ENCODE measurements around the gene CASKIN1. TPM values are rescaled to one million over a fixed set of nuclear protein-coding genes. Genes with fewer than 3 reads are reported as not detected.

Gene CASKIN1
- total RNA-seq, 1 experiment from 2014 or later, result 5.9 TPM

GRCh38 chr16:2237493-2238149 lies 41.2 kb upstream of the CASKIN1 start:
- H2AFZ ChIP-seq (ENCODE audit: low read depth, low read length, poor library complexity, severe bottlenecking), result no peak overlapping the region
- no peaks in the 10 kb centered on the region for H3K9me3 ChIP-seq (ENCODE audit: control insufficient read depth in 1 of 2, insufficient read depth in 1 of 2, low read depth in 1 of 2, low read length in 2 of 2)
- RAD21 ChIA-PET (ENCODE audit: low non-redundant PET in 1 of 2, low total read pairs in 2 of 2, uncharacterized antibody in 2 of 2, unreplicated experiment in 2 of 2), result no interaction called here
- CTCF ChIA-PET, result no interaction called here
- no peak overlapping the region for H3K4me2 ChIP-seq (ENCODE audit: low read length)
- ATAC-seq (no peak), DNase-seq (ENCODE audit: low read depth, low spot score) (no peak)
- no peaks in the 10 kb centered on the region for H3K27me3 ChIP-seq (ENCODE audit: insufficient read depth, low read length)
- H4K20me1 ChIP-seq (ENCODE audit: insufficient read depth), result no peaks in the 10 kb centered on the region
- no TSS peak for BruUV-seq (replicated peaks)
- H3K27ac ChIP-seq (ENCODE audit: low read depth, low read length), result no peak overlapping the region
- no peak overlapping the region for H3K9ac ChIP-seq (ENCODE audit: low read length)
- no peaks in the 10 kb centered on the region for H3K79me2 ChIP-seq (ENCODE audit: insufficient read depth, low read length)
- H3K4me3 ChIP-seq (replicated peaks in 1 of 2; ENCODE audit: low read depth in 1 of 2, low read length in 2 of 2), result no peak overlapping the region
- intact Hi-C loops (cut with micrococcal nuclease), result no loop called here
- H3K4me1 ChIP-seq (ENCODE audit: control insufficient read depth in 1 of 2, insufficient read depth in 2 of 2, low read length in 2 of 2), result peaks cover 0 to 14% of the 10 kb centered on the region in 2 experiments; a peak in 3 of 4 replicates
- no peaks in the 10 kb centered on the region for H3K9me2 ChIP-seq (ENCODE audit: insufficient read depth)
- POLR2A ChIA-PET, result interaction anchor here (1.2 kb wide), 1 partner anchor 13 kb away, joined by 8 read pairs; the partner anchor contains the start of gene ECI1
- TF ChIP-seq FOSL1 (IDR thresholded peaks at IDR 0.05; ENCODE audit: low read depth) (no peak), ATF3 (IDR thresholded peaks at IDR 0.05) (no peak)
- H3K36me3 ChIP-seq (ENCODE audit: control insufficient read depth in 1 of 2, insufficient read depth in 2 of 2, low read length in 2 of 2), result peaks cover 4 to 8% of the 10 kb centered on the region in 2 experiments; a peak in 2 of 4 replicates

DNA sequence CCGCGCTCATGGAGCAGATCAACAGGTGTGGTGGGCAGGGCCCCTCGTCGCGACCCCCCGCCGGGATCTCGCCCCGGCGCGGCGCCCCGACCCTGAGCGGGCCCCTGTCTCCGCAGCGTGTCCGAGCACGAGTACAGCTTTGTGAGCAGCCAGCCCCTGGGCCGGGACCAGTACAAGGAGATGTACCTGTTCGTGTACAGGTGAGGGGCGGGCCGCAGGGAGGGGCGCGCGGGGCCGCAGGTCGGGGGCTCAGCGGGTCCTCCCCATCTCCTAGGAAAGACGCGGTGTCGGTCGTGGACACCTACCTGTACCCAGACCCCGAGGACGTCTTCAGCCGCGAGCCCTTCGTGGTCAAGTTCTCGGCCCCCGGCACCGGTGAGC lies 40.7 kb upstream of the CASKIN1 start:
- Histone ChIP-seq H3K4me1 (ENCODE audit: control insufficient read depth in 1 of 2, insufficient read depth in 2 of 2, low read length in 2 of 2) (peaks cover 0 to 14% of the 10 kb centered on the region in 2 experiments; a peak in 3 of 4 replicates), H3K9me3 (ENCODE audit: control insufficient read depth in 1 of 2, insufficient read depth in 1 of 2, low read depth in 1 of 2, low read length in 2 of 2) (no peaks in the 10 kb centered on the region), H3K27me3 (ENCODE audit: insufficient read depth, low read length) (no peaks in the 10 kb centered on the region), H3K36me3 (ENCODE audit: control insufficient read depth in 1 of 2, insufficient read depth in 2 of 2, low read length in 2 of 2) (peaks cover 0 to 3% of the 10 kb centered on the region in 2 experiments; a peak in 1 of 4 replicates), H3K4me2 (ENCODE audit: low read length) (no peak overlapping the region), H3K27ac (ENCODE audit: low read depth, low read length) (no peak overlapping the region), H4K20me1 (ENCODE audit: insufficient read depth) (no peaks in the 10 kb centered on the region), H3K4me3 (replicated peaks in 1 of 2; ENCODE audit: low read depth in 1 of 2, low read length in 2 of 2) (no peak overlapping the region), H3K79me2 (ENCODE audit: insufficient read depth, low read length) (no peaks in the 10 kb centered on the region), H3K9me2 (ENCODE audit: insufficient read depth) (no peaks in the 10 kb centered on the region), H2AFZ (ENCODE audit: low read depth, low read length, poor library complexity, severe bottlenecking) (no peak overlapping the region), H3K9ac (ENCODE audit: low read length) (no peak overlapping the region)
- POLR2A ChIA-PET, result no interaction called here
- intact Hi-C loops (cut with micrococcal nuclease), result no loop called here
- ATAC-seq (no peak), DNase-seq (ENCODE audit: low read depth, low spot score) (no peak)
- TF ChIP-seq POLR2AphosphoS5 (IDR thresholded peaks at IDR 0.05; ENCODE audit: low read depth, low read length), result 0 out of 2 replicates have a peak, but pooled peaks have one; percentile 14
- no peak for TF ChIP-seq EZH2phosphoT487 (IDR thresholded peaks at IDR 0.05; ENCODE audit: borderline replicate concordance)
- CTCF ChIA-PET, result no interaction called here
- RAD21 ChIA-PET (ENCODE audit: low non-redundant PET in 1 of 2, low total read pairs in 2 of 2, uncharacterized antibody in 2 of 2, unreplicated experiment in 2 of 2), result no interaction called here
- no TSS peak for BruUV-seq (replicated peaks)
